HG03135 (cell line): Measurements from ENCODE around the gene NOP56.

Experiments used
- ATAC-seq: cut with Tn5 transposase; IDR thresholded peaks from one replicate; pipeline ENCODE4 v1.9.1; 2021; ENCODE audit warnings: mild to moderate bottlenecking, moderate library complexity; ENCODE audit not compliant: unreplicated experiment

The NOP56 gene

DNA sequence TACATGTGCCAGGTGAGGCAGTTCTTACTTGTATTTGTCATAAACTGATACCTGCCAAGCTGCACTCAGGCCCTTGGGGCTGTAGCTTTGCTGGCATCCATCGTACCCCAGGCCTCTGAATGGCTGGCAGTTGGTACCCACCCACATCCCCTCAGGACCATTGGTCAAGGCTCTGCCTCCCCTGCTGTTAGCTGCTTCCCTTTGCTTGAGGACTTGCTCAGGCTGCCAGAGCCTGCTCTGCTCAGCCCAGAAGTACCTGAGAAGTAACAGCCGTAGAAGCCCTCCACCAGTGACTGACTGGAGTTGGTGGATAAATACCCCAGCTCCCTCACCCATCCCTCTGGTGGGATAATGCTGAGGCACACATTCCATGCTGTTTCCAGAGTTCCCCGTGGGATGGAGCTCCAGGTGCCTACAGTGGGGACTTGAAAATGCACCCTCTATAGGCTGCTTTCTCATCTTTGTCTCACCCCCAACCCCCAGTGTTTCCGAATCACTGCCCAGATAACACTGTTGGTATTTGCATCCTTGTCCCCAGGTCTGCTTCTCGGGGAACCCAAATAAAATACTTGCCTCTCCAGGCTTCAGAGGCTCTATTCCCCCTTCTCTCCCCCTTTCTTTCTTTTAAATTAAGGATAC lies 47.5 kb downstream of the NOP56 start:
- no peak for ATAC-seq

GRCh38 chr20:2700913-2701620 lies 48.6 kb downstream of the NOP56 start:
- no peak for ATAC-seq

DNA sequence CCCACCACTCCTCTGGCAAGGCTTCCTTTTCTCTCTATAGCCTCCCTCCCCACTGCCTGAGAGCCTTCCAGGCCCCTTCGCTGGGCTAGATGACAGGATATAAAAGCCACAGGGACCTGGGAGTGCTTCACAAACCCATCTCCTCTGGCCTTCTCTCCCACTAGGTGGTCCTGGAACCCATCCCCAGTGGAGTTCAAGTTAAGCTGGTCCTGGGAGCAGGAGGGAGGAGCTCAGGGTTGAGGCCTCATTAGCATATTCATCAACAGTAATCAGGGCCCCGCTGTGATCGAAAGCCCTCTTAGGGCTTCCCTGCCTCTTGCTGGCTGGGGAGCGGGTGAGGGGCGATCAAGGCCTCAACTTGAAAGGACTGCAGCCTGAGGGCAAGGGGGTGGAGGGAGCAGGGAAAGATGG lies 49.2 kb downstream of the NOP56 start:
- no peak for ATAC-seq

DNA sequence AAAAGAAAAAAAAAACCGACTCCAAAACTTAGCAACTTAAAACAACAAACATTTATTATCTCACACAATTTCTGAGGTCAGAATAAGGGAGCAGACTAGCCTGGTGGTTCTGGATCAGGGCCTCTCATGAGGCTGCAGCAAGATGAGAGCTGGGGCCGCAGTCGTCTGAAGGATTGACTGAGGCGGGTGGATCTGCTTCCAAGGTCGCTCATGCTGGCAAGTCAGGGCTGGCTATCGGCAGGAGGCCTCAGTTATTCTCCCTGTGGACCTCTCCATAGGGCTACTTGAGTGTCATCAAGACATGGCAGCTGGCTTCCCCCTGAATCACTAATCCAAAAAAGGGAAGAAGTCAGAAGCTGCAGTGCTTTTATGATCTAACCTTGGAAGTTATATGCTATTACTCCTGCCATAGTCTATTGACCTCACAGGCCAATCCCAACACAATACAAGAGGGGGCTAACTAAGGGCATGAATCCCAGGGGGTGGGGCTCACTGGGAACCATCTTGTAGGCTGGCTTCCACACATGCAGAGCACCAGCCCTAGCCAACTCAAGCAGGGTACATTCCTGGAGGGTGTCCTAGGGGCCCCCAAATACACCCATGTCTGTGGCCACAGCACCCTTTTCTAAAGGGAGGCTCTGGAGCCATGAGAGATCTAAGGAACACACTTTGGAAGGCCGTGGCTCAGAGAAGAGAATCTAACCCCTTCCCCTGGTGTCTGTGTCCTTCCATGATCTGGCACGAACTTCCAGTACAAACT lies 51.5 kb downstream of the NOP56 start:
- no peak for ATAC-seq

GRCh38 chr20:2705931-2706645 lies 53.7 kb downstream of the NOP56 start:
- no peak for ATAC-seq

- ATAC-seq = no peak
These were observed 54.4 kb downstream of the NOP56 start for GRCh38 chr20:2706688-2707352.

DNA sequence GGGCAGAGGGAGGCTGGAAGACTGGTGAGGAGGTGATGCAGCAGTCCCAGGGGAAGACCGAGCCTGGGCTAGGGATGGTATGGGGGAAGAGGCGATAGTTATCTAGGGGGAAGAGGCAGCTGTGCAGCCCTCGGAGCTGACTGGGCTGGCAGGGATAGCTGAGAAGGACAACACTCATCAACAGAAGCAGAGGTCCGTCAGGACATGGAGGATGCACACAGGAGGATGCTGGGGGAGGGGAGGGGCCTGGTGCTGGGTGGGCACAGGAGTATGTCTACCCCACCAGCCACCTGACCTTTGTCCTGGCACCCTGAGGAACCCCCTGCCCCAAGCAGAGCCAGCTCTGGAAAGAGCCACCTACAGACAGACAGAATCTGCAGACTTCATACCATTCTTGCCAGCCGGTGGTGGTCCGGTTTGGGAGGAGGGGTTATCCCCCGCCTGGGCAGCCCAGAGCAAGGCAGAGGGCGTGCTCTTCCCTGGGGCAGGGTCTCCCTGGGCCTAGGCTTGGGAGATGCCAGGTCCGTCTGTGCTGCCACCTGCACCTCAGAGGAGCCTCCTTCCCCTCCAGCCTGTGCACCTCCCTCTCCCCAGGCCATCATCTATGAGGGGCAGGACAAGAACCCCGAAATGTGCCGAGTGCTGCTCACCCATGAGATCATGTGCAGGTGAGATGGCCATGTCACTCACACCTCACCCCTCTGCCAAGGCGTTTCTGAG lies 55.1 kb downstream of the NOP56 start:
- no peak for ATAC-seq
